HG03039 (cell line): ENCODE measurements around the gene TMEM39B.
"Not testable (repeated sequence)": the region's sequence is repeated elsewhere in the genome, so short reads cannot be mapped to it uniquely, and the experiment has no call there.

Source experiments
- ATAC-seq: cut with Tn5 transposase; IDR thresholded peaks from one replicate; pipeline ENCODE4 v1.9.1; 2021; ENCODE audit warnings: mild to moderate bottlenecking, moderate library complexity; ENCODE audit not compliant: unreplicated experiment

TMEM39B gene

GRCh38 chr1:32068957-32069588, 3.7 kb upstream of the TMEM39B start:
- no peak for ATAC-seq

DNA sequence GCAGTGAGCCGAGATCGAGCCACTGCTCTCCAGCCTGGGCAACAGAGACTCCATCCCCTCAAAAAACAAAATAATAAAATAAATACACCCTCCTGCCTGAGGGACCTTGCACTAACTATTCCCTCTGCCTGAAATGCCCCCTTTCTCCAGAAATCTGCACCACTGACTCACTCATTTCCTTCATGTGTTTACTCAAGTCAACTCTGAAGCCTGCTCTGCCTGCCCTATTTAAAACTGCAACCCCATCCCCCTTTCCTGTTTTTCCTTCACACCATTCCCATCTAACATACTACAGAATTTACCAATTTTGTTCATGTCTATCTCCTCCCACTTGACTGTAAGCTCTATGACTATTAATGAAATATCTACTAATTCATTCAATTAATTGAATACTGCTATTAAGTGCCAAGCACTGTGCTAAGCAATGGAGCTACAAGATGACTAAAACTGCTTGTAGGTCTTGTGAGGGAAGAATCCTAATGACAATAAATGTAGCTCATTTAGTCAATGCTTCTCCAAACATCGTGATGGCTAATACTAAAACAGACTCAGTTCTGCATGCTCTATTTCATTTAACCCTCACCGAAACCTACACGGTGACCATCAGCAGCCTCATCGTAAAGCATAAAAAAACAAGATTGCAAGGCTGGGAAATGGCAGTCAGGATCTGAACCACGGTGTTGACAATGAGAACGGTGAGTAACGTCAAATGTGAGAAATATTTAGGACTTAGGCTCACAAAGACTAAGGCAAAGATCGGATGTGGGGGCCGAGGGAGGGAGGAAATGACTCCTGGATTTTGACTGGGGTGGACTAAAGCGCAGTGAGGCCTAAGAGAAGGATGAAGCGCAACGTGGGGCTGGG, 749 bp upstream of the TMEM39B start:
- ATAC-seq: no peak

GRCh38 chr1:32073299-32074229, 825 bp downstream of the TMEM39B start:
- no peak for ATAC-seq

- ATAC-seq: no peak
These were observed 2.1 kb downstream of the TMEM39B start for GRCh38 chr1:32074841-32075240.

DNA sequence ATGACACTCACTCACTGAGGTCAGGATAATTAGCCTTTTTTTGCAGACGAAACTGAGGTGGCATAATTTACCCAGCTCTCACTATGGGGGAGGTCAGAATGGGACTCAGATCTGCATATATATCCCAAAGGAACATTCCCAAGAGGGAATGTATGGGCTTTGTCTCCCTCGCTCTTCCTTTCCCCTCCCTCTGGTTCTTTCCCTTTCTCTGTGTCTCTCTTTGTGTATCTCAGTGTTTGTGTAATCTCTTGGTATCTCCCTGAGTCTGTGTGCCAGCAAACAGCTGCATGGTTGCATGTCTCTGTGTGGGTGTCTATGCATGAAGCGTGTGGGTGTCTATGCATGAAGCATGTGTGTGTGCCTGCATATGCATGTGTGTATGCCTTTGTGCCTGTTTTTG, 4.7 kb downstream of the TMEM39B start:
- ATAC-seq: no peak

GRCh38 chr1:32082022-32082421, 9.3 kb downstream of the TMEM39B start:
- no peak for ATAC-seq

GRCh38 chr1:32086381-32086780, 13.6 kb downstream of the TMEM39B start:
- not testable (repeated sequence) for ATAC-seq

DNA sequence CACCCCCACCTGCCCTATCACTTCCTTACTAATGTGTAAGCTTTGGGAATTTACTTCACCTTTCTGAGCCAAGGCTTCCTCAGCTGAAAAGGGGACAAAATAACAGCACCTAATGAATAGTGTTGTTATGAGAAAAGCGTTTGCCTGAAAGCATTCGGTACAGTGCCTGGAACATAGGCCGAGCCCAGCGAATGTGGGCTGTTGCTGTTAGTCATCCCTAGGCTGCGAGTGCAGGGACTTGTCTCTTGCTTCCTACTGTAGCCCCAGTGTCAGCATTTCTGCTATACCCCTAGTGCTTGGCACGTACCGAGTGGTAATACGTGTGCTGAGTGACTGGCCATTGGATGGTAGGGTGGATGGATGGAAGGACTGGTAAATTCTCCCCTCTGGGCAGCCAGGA, 18.4 kb downstream of the TMEM39B start:
- ATAC-seq: no peak

- ATAC-seq: no peak
These were observed 18.9 kb downstream of the TMEM39B start for GRCh38 chr1:32091591-32091990.

- no peak for ATAC-seq
These were observed 22.2 kb downstream of the TMEM39B start for GRCh38 chr1:32094746-32095521.

GRCh38 chr1:32099426-32099825, 26.7 kb downstream of the TMEM39B start:
- ATAC-seq: no peak

DNA sequence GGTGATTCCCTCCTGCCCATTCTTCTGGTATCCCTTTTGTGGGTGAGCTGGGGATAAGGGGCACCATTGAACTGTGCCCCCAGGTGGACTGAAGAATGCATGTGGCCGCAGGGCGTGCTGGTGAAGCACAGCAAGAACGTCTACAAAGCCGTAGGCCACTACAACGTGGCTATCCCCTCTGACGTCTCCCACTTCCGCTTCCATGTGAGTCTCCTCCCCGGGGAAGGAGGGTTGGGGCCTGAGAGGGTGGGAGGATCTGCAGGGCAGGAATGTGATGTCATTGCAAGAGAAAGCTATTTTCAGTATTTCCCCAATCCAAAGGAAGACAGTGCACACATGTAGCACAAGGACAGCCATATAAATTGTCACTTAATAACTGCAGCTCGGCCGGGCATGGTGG, 27.6 kb downstream of the TMEM39B start:
- no peak for ATAC-seq

- ATAC-seq: no peak
These were observed 28.3 kb downstream of the TMEM39B start for GRCh38 chr1:32100807-32101708.

- no peak for ATAC-seq
These were observed 31.4 kb downstream of the TMEM39B start for GRCh38 chr1:32104127-32104526.

GRCh38 chr1:32105338-32105737, 32.6 kb downstream of the TMEM39B start:
- no peak for ATAC-seq

GRCh38 chr1:32106663-32107275, 34.0 kb downstream of the TMEM39B start:
- ATAC-seq: no peak

- ATAC-seq: peak; percentile 53
These were observed 35.3 kb downstream of the TMEM39B start, which contains the start of gene KPNA6 for GRCh38 chr1:32107742-32108661. Gene KPNA6, plus strand, starts transcription at chr1:32108056. Its CDS starts 75 bp downstream, at chr1:32108131.
